KOPT-K1 (cell line): ENCODE measurements around the gene SCUBE1.

Experiments used
- H3K27ac ChIP-seq: fragments of 200-600 bp; sonication (generic); 2 replicates; pipeline ENCODE4 v1.5.1; 2016; ENCODE audit warnings: antibody characterized with exemption, mild to moderate bottlenecking, low read depth, low read length; ENCODE audit not compliant: poor library complexity, severe bottlenecking
- H3K36me3 ChIP-seq: fragments of 200-600 bp; sonication (generic); 2 replicates; pipeline ENCODE4 v1.5.1; 2017; ENCODE audit warnings: antibody characterized with exemption, mild to moderate bottlenecking, low read length, moderate library complexity; ENCODE audit not compliant: insufficient read depth
- H3K9me3 ChIP-seq: fragments of 200-600 bp; sonication (generic); 2 replicates; pipeline ENCODE4 v1.5.1; 2017; ENCODE audit warnings: antibody characterized with exemption, low read length, mild to moderate bottlenecking; ENCODE audit not compliant: insufficient read depth, poor library complexity, severe bottlenecking

SCUBE1 gene

GRCh38 chr22:43213051-43213450, 130.1 kb downstream of the SCUBE1 start:
- no peaks in the 10 kb centered on the region for H3K9me3 ChIP-seq
- no peak overlapping the region for H3K27ac ChIP-seq
- no peaks in the 10 kb centered on the region for H3K36me3 ChIP-seq

GRCh38 chr22:43212434-43212952, 130.7 kb downstream of the SCUBE1 start:
- Histone ChIP-seq H3K27ac (no peak overlapping the region), H3K9me3 (no peaks in the 10 kb centered on the region), H3K36me3 (no peaks in the 10 kb centered on the region)

- H3K27ac ChIP-seq: no peak overlapping the region
- no peaks in the 10 kb centered on the region for H3K36me3 ChIP-seq
- no peaks in the 10 kb centered on the region for H3K9me3 ChIP-seq
Observed at GRCh38 chr22:43211941-43212433, 131.2 kb downstream of the SCUBE1 start.

GRCh38 chr22:43210631-43211515, 132.3 kb downstream of the SCUBE1 start:
- Histone ChIP-seq H3K9me3 (no peaks in the 10 kb centered on the region), H3K36me3 (no peaks in the 10 kb centered on the region)

GRCh38 chr22:43209971-43210370, 133.2 kb downstream of the SCUBE1 start:
- Histone ChIP-seq H3K9me3 (no peaks in the 10 kb centered on the region), H3K27ac (no peak overlapping the region), H3K36me3 (no peaks in the 10 kb centered on the region)

More at GRCh38 chr22:43210631-43211515, 132.3 kb downstream of the SCUBE1 start:
- H3K27ac ChIP-seq: no peak overlapping the region

DNA sequence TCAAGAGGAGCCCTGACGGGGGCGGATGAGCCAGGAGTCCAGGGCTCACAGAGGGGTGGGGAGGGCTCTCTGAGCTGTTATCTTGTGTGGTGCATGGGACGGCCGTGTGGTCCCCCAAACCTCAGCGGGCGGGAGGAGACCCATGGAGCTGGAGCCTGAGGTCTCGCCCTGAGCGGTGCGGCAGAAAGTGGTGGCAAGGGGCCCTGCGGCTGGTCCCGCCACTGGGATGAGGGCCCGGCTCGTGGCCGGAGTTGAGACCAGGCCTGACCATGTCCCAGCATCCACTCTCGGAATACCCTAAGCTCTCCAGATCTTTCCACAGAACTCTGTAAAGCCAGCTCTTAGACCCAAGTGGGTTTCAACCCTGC, 133.7 kb downstream of the SCUBE1 start:
- Histone ChIP-seq H3K27ac (no peak overlapping the region), H3K36me3 (no peaks in the 10 kb centered on the region), H3K9me3 (no peaks in the 10 kb centered on the region)

DNA sequence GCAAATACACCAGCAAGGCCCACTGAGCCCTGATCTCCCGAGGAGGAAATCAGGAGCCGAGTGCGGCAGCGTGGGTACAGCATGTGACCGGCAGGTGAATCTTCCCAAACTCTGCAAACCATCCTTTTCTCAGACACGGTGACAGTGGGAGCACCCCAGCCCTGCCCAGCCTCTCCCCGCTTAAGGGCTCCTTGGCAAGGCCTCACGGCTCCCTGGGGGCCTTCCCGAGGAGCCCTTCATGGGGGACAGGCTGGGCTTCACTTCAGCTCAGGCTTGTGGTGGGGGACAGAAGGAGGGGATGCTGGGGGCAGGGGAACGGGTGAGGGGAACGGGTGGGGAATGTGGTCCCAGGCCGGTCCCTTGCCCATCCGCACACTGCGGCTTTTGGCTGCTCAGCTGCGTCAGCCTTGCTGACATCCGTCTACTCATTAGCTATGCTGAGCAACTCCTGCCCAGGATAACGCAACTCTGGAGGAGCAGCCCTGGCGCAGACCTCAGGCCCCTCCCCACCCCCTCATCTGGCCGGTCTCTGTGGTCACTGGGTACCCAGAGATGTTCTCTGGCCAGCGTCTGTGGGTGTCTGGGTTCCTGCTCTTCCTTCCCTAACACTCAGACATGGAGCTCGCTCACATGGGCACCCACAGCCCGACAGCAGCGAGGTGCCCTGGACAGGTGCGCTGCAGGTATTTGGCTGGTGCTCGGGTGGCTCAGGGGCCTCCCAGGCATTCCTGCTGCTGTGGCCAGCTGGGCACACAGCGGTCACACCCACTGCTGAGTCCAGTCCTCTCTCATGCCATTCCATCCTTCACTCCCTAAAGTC, 134.3 kb downstream of the SCUBE1 start:
- Histone ChIP-seq H3K9me3 (no peaks in the 10 kb centered on the region), H3K36me3 (no peaks in the 10 kb centered on the region), H3K27ac (no peak overlapping the region)

- Histone ChIP-seq H3K27ac (no peak overlapping the region), H3K9me3 (no peaks in the 10 kb centered on the region), H3K36me3 (no peaks in the 10 kb centered on the region)
Observed at GRCh38 chr22:43207849-43208702, 135.1 kb downstream of the SCUBE1 start.

GRCh38 chr22:43207386-43207785, 135.8 kb downstream of the SCUBE1 start:
- no peak overlapping the region for H3K27ac ChIP-seq
- H3K9me3 ChIP-seq: no peaks in the 10 kb centered on the region
- no peaks in the 10 kb centered on the region for H3K36me3 ChIP-seq

DNA sequence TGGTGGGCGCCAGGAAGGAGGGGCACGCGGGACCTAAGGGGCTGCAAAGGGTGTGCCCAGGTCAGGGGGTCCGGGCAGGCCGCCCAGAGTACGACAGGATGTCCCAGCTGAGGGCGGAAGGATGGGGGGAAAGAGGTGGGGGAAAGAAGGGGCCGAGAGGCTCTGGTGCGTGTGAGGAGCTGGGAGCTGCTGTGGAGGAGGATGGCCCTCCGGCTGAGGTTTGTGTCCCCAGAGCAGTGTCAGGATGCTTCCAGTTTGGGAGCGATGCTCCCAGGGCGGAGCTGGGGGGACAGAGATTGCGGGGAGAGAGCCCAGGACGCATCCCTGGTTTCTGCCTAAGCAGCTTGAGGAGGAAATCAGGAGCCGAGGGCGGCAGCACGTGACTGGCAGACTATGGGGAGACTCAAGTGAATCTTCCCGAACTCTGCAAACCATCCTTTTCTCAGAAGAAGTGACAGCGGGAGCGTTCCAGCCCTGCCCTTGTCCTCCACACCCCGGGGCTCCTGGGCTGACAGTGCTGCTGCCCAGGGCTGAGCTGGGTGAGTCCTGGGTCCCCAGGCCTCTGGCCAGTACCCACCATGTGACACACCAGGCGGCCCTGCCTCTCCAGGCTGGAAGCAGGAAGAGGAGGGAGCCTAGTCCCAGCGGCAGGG, 136.5 kb downstream of the SCUBE1 start:
- Histone ChIP-seq H3K9me3 (no peaks in the 10 kb centered on the region), H3K36me3 (no peaks in the 10 kb centered on the region), H3K27ac (no peak overlapping the region)

DNA sequence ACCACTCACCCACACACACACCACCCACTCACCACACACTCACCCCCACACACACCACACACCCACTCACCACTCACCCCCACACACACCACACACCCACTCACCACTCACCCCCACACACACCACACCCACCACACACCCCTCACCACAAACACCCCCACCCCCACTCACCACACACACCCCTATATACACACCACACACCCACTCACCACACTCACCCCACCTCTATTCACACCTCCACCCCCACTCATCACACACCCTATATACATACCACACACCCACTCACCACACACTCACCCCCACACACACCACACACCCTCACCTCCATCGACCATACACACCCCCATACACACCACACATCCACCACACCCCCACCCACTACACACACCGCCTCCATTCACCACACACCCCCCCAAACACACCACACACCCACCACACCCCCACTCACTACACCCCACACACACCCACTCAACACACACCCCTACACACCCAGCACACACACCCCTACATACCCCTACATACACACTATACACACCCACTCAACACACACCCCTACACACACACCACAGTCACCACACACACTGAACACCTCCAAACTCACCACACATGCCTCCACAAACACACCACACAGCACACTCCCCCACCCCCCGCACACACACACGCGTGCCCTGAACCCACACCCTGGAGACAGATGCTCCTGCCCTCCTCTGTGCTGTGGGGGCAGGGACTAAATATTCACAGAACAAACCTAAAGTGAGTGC, 137.2 kb downstream of the SCUBE1 start:
- no peaks in the 10 kb centered on the region for H3K9me3 ChIP-seq
- H3K27ac ChIP-seq: no peak overlapping the region
- H3K36me3 ChIP-seq: no peaks in the 10 kb centered on the region

- Histone ChIP-seq H3K27ac (no peak overlapping the region), H3K9me3 (no peaks in the 10 kb centered on the region), H3K36me3 (no peaks in the 10 kb centered on the region)
Observed at GRCh38 chr22:43205261-43205691, 137.9 kb downstream of the SCUBE1 start.

- no peak overlapping the region for H3K27ac ChIP-seq
- H3K9me3 ChIP-seq: no peaks in the 10 kb centered on the region
- H3K36me3 ChIP-seq: no peaks in the 10 kb centered on the region
Observed at GRCh38 chr22:43203471-43203981, 139.6 kb downstream of the SCUBE1 start.
